DMS 273 treated with DMSO at 0.1 percent for 48 hours (cell line): ENCODE results near the gene JAG1.
"Not testable (repeated sequence)": the region's sequence is repeated elsewhere in the genome, so short reads cannot be mapped to it uniquely, and the experiment has no call there.

ENCODE experiments used
- DNase-seq: peaks from one replicate; lab custom pipeline; 2025; lab: John Stamatoyannopoulos, UW

Gene JAG1

GRCh38 chr20:10637031-10637559 lies 36.7 kb downstream of the JAG1 start:
- no peak for DNase-seq

DNA sequence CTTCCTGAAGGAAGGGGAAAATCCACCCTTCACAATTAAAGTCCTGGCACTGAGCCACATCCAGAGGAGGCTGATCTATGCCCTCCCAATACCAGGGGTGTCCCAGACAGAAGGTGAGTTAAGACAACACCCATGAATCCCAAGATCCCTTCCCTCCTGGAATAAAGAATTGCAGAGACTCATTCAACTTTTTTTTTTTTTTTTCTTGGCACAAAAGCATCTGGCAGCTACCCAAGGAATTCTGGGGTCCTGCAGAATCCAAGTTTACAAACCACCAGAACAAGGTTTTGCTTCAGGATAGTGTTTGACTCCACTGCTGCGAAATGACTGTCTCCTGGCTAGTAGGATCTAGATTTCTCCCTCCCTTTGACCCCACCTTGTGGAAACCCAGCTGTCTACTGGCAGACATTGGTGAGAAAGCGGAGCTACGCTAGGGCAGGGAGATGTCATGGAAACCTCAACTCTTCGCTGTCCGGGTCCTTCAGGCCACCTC lies 37.4 kb downstream of the JAG1 start:
- no peak for DNase-seq

GRCh38 chr20:10635476-10636208 lies 38.2 kb downstream of the JAG1 start:
- DNase-seq, result no peak

- DNase-seq, result no peak
These were observed 39.0 kb downstream of the JAG1 start for GRCh38 chr20:10634683-10635411.

DNA sequence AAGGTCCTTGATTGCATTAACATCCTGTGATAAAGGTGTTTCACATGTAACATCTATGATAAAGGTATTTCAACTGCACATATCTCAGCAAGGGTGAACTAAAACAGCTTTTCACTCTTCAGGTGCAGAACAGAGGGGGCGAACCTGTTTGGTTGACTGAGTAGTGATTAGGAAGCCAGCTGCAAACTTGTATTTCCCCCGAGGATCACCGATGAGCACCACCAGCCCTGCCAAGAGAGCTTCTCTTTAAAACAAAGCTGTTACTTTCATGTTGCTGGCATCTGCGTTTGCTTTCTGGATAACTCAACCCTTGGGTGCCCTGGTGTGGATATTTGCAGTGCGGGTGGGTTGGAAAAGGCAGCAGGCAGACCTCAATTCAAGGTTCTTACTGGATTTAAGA lies 39.6 kb downstream of the JAG1 start:
- no peak for DNase-seq

GRCh38 chr20:10633718-10634117 lies 40.1 kb downstream of the JAG1 start:
- no peak for DNase-seq

DNA sequence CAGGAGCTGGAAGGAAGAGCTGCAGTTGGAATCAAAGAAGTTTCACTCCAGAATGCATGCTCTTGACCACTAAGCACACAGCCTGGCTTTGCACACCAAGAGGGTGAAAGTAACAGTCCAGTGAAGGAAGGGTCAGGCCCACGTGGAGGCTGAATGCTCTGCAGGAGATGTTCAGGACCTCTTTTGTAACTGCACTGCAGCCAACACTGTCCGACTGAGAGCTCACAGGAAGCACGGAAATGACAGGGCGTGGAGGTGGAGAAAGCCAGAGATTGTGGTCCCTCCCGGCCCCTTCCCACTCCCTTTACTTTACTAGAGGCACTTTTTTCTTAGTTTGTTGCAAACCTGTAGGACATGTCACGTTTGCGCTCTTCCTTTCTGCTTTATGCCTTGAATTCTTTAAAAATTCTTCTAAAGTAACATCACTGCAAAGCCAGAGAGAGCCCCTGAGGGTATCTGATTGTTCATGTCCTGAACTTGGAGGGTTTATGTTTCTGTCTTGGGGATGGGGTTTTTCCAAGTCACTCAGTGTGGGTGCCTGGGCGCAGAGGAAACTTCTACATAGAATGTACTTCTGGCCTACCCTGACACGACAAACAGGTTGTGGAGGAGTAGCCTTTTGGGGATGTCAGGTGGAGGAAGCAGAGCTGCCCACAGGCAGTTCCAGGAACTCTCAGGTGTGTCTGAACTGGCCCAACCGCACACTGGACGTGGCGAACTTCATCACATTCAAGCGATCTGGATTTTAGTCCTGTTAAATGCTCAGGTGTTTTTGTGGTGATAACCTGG lies 40.9 kb downstream of the JAG1 start:
- no peak for DNase-seq

DNA sequence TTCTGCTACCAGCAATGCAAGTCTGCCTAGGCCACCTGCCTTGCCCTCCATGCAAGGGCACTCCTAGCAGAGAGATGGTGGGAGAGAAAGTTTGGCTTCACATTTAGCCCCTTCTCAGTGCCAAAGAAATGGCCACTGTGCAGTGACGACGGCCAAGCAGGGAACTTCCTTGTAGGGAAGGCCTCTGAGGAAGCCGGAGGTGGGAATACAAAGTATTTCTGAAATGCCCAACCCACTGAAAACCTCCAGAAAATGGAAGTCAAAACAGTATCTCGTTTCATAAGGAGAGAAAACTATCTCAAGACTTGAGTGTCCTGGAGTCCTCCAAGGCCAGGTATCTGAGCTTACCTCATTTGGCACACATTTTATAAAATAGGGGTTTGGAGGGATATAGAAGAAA lies 42.7 kb downstream of the JAG1 start:
- DNase-seq, result no peak

- DNase-seq, result no peak
These were observed 43.7 kb downstream of the JAG1 start for GRCh38 chr20:10629946-10630650.

DNA sequence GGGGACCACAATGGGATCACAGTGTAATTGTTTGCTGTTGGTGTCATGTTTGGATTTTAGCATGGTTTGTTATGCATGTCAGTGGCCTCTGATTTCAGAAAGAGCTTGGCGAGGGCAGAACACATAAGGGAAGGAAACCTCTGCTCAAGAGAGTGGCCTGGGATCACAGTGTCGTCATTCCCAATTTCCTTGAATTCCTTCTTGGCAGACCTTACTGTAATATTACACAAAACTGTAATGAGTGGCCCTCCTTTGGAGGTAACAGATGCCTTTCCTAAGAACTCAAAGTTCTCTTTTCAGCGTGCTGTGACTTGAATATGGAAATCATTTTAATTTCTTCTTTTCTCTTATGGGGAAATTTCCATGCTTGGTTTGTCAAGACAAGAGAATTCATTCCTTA lies 46.9 kb downstream of the JAG1 start:
- no peak for DNase-seq

GRCh38 chr20:10625641-10626040 lies 48.2 kb downstream of the JAG1 start:
- no peak for DNase-seq

- no peak for DNase-seq
These were observed 51.0 kb downstream of the JAG1 start for GRCh38 chr20:10622657-10623418.

DNA sequence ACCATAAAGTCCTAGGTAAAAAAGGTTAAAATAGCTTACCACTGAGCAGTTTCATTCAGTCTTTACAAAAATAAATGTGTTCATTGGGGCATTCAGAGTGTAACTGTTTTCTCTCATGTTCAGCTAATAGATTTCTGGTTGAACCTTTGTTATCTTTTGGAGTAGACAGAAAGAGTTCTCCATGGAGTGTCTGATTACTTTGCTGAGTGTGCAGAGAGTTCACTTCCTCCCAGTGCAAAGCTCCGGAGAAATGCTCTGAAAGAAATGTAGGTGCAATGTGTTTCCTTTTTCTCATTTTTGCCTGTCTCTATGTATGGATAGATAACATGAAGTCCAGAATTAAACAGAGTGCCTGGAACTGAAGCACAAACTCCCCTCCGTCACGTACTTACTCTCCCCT lies 52.6 kb downstream of the JAG1 start:
- DNase-seq, result no peak

- no peak for DNase-seq
These were observed 54.4 kb downstream of the JAG1 start for GRCh38 chr20:10619427-10619826.

- no peak for DNase-seq
These were observed 55.1 kb downstream of the JAG1 start for GRCh38 chr20:10618611-10619245.

GRCh38 chr20:10617549-10618133 lies 56.2 kb downstream of the JAG1 start:
- not testable (repeated sequence) for DNase-seq

DNA sequence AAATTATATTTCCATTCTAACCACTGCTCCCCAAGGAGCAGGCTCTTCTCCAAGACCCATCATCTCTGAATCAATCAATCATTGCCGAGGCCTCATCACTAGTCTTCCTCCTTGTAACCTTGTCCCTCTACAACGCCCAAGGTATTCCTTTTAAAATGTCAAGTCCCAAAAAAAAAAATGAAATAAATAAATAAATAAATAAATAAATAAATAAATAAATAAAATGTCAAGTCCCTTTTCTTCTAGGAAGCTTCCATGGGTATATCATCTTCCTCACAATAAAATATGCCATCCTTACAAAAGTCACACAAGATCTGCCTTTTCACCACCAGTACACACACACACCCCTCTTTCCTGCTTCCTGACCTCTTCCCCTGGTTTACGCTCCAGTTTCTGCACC lies 57.6 kb downstream of the JAG1 start:
- no peak for DNase-seq

GRCh38 chr20:10613911-10614310 lies 59.9 kb downstream of the JAG1 start:
- DNase-seq, result no peak

- DNase-seq, result not testable (repeated sequence)
These were observed 60.4 kb downstream of the JAG1 start for GRCh38 chr20:10613426-10613825.

- no peak for DNase-seq
These were observed 62.4 kb downstream of the JAG1 start for GRCh38 chr20:10611357-10611756.
